ENCODE measurements around the gene TNS1. TPM values are rescaled to one million over a fixed set of nuclear protein-coding genes. Genes with fewer than 3 reads are reported as not detected.

The TNS1 gene
- total RNA-seq, 1 donor from 2014 or later: 0.24 TPM

GRCh38 chr2:217904614-217904965 is 98.2 kb downstream of the TNS1 start:
- Histone ChIP-seq H3K4me2 (no peak overlapping the region), H2AFZ (replicated peaks) (no peak overlapping the region), H4K20me1 (ENCODE audit: low read depth) (no peaks in the 10 kb centered on the region), H3K79me2 (ENCODE audit: low read depth) (no peaks in the 10 kb centered on the region), H3K4me3 (no peak overlapping the region), H3K27me3 (no peaks in the 10 kb centered on the region), H3K4me1 (peaks cover 6% of the 10 kb centered on the region), H3K9ac (no peak overlapping the region), H3F3A (ENCODE audit: low read depth) (no peaks in the 10 kb centered on the region), H3K9me3 (ENCODE audit: low read depth) (no peaks in the 10 kb centered on the region), H3K36me3 (no peaks in the 10 kb centered on the region), H3K27ac (no peak overlapping the region)
- Mint-ChIP-seq H3K9me3 (no peaks in the 10 kb centered on the region), H3K27ac (peak overlapping the region; percentile 0), H3K27me3 (ENCODE audit: insufficient read depth, low read depth) (peaks cover 4% of the 10 kb centered on the region), H3K4me1 (peaks cover 10% of the 10 kb centered on the region), H3K36me3 (no peaks in the 10 kb centered on the region), H3K4me3 (no peak overlapping the region)
- no peak for DNase-seq (ENCODE audit: low spot score)
- TF ChIP-seq EZH2phosphoT487 (IDR thresholded peaks at IDR 0.05) (no peak), EZH2 (IDR thresholded peaks at IDR 0.05) (no peak), CTCF (IDR thresholded peaks at IDR 0.05) (no peak)

GRCh38 chr2:217903859-217904613 is 98.8 kb downstream of the TNS1 start:
- no peaks in the 10 kb centered on the region for H3K79me2 ChIP-seq (ENCODE audit: low read depth)
- H4K20me1 ChIP-seq (ENCODE audit: low read depth): no peaks in the 10 kb centered on the region
- no peaks in the 10 kb centered on the region for H3F3A ChIP-seq (ENCODE audit: low read depth)
- H3K27me3 ChIP-seq: no peaks in the 10 kb centered on the region
- peaks cover 7% of the 10 kb centered on the region for H3K4me1 Mint-ChIP-seq
- no peaks in the 10 kb centered on the region for H3K9me3 Mint-ChIP-seq
- no peak overlapping the region for H3K4me3 ChIP-seq
- peaks cover 4% of the 10 kb centered on the region for H3K27me3 Mint-ChIP-seq (ENCODE audit: insufficient read depth, low read depth)
- H3K36me3 ChIP-seq: no peaks in the 10 kb centered on the region
- no peaks in the 10 kb centered on the region for H3K36me3 Mint-ChIP-seq
- H2AFZ ChIP-seq (replicated peaks): no peak overlapping the region
- H3K9me3 ChIP-seq (ENCODE audit: low read depth): no peaks in the 10 kb centered on the region
- no peak overlapping the region for H3K27ac ChIP-seq
- TF ChIP-seq EZH2phosphoT487 (IDR thresholded peaks at IDR 0.05) (no peak), CTCF (IDR thresholded peaks at IDR 0.05) (no peak), EZH2 (IDR thresholded peaks at IDR 0.05) (no peak)
- peak overlapping the region; percentile 0 for H3K27ac Mint-ChIP-seq
- peaks cover 6% of the 10 kb centered on the region for H3K4me1 ChIP-seq
- no peak for DNase-seq (ENCODE audit: low spot score)
- H3K4me2 ChIP-seq: no peak overlapping the region
- no peak overlapping the region for H3K4me3 Mint-ChIP-seq
- H3K9ac ChIP-seq: no peak overlapping the region

- TF ChIP-seq EZH2phosphoT487 (IDR thresholded peaks at IDR 0.05) (no peak), CTCF (IDR thresholded peaks at IDR 0.05) (no peak), EZH2 (IDR thresholded peaks at IDR 0.05) (no peak)
- Mint-ChIP-seq H3K4me3 (no peak overlapping the region), H3K4me1 (peaks cover 7% of the 10 kb centered on the region), H3K36me3 (no peaks in the 10 kb centered on the region), H3K9me3 (no peaks in the 10 kb centered on the region), H3K27ac (peak overlapping the region; percentile 4), H3K27me3 (ENCODE audit: insufficient read depth, low read depth) (peaks cover 4% of the 10 kb centered on the region)
- peaks cover 6% of the 10 kb centered on the region for H3K4me1 ChIP-seq
- H3K27me3 ChIP-seq: no peaks in the 10 kb centered on the region
- no peaks in the 10 kb centered on the region for H4K20me1 ChIP-seq (ENCODE audit: low read depth)
- no peaks in the 10 kb centered on the region for H3K9me3 ChIP-seq (ENCODE audit: low read depth)
- H3K4me2 ChIP-seq: no peak overlapping the region
- H2AFZ ChIP-seq (replicated peaks): no peak overlapping the region
- no peak overlapping the region for H3K4me3 ChIP-seq
- H3K79me2 ChIP-seq (ENCODE audit: low read depth): no peaks in the 10 kb centered on the region
- no peak overlapping the region for H3K9ac ChIP-seq
- no peaks in the 10 kb centered on the region for H3F3A ChIP-seq (ENCODE audit: low read depth)
- DNase-seq (ENCODE audit: low spot score): no peak
- no peak overlapping the region for H3K27ac ChIP-seq
- H3K36me3 ChIP-seq: no peaks in the 10 kb centered on the region
These were observed 99.5 kb downstream of the TNS1 start for GRCh38 chr2:217903142-217903858.
